ENCODE results near the gene GNG2.

DNA sequence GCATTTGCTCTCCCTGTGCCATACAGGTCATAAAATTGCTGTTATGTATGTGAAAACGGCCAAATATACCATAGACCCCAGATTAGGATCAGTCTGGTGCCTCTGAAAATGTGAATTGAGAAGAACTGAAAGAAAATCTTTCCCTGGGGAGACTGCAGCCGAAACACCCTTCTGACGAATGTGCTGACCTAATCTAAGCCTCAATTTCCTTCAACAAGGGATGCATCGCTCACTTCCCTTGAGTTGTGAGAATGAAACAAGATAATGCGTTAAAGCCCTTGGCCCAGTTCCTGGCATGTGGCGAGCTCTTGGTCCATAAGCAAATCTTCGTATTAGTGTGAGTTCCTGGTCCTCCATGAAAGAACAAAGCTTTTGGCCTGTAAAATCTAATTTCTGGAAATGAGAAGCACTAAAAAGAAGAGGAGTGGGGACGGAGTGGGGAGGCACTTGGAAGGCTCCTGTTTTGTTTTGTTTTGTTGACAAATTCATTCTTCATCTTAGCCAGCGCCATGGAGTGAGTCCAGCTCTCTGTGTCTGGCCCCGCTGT lies 79.4 kb downstream of the GNG2 start:
- TF ChIP-seq, protein P1, sequence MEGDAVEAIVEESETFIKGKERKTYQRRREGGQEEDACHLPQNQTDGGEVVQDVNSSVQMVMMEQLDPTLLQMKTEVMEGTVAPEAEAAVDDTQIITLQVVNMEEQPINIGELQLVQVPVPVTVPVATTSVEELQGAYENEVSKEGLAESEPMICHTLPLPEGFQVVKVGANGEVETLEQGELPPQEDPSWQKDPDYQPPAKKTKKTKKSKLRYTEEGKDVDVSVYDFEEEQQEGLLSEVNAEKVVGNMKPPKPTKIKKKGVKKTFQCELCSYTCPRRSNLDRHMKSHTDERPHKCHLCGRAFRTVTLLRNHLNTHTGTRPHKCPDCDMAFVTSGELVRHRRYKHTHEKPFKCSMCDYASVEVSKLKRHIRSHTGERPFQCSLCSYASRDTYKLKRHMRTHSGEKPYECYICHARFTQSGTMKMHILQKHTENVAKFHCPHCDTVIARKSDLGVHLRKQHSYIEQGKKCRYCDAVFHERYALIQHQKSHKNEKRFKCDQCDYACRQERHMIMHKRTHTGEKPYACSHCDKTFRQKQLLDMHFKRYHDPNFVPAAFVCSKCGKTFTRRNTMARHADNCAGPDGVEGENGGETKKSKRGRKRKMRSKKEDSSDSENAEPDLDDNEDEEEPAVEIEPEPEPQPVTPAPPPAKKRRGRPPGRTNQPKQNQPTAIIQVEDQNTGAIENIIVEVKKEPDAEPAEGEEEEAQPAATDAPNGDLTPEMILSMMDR (conservative IDR thresholded peaks at IDR 0.05 in 1 of 2, IDR thresholded peaks at IDR 0.05 in 1 of 2; ENCODE audit: low read depth in 1 of 2, low read length in 2 of 2) = no peak
- TF ChIP-seq EZH2 (IDR thresholded peaks at IDR 0.05; ENCODE audit: low read length, missing control alignments) = no peak
